GM18858 (cell line): ENCODE measurements around the gene SAG.

ENCODE experiments used
- ATAC-seq: cut with Tn5 transposase; IDR thresholded peaks from one replicate; pipeline ENCODE4 v1.9.1; 2021; ENCODE audit not compliant: unreplicated experiment

SAG gene

GRCh38 chr2:233353769-233354499 lies 46.3 kb downstream of the SAG start, which contains the start of gene DGKD:
Gene DGKD (plus strand): TSS chr2:233354494. CDS start chr2:233354519, 25 bp downstream.
- ATAC-seq, result peak; percentile 32

DNA sequence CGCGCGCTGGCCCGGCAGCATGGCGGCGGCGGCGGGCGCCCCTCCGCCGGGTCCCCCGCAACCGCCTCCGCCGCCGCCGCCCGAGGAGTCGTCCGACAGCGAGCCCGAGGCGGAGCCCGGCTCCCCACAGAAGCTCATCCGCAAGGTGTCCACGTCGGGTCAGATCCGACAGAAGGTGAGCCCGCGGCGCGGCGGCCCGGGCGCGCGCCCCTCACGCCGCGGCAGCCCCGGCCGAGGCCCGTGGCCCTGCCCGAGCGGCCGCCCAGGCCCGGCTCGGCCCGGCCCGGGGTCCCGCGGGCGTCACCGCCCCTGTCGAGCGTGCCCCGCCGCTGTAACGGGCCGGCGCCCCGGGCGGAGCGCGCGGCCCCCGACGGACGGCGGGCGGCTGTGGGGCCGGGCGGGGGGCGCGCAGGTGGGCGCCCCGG lies 46.9 kb downstream of the SAG start:
- ATAC-seq, result peak; percentile 14

- ATAC-seq, result no peak
These were observed 47.5 kb downstream of the SAG start for GRCh38 chr2:233354971-233355574.

DNA sequence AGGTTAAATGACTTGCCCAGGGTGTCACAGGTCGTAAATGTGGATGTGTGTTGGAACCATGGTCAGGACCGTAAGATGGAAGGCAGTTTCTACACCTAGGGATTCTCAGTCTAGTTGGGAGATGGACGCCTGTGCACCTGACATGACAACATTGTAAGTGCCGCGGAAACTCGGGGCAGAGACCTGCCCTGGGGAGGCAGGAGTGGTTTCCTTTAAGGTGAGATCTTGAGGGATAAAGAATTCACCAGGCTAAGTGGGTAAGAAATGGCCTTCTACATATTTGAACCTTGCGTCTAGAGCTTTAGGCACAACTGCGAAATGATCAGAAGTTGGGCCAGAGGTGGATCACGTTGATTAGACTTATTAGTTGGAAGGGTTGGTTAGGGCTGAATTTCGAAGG lies 48.3 kb downstream of the SAG start:
- no peak for ATAC-seq

- ATAC-seq, result no peak
These were observed 49.1 kb downstream of the SAG start for GRCh38 chr2:233356546-233357308.

GRCh38 chr2:233358335-233358734 lies 50.7 kb downstream of the SAG start:
- ATAC-seq, result no peak

DNA sequence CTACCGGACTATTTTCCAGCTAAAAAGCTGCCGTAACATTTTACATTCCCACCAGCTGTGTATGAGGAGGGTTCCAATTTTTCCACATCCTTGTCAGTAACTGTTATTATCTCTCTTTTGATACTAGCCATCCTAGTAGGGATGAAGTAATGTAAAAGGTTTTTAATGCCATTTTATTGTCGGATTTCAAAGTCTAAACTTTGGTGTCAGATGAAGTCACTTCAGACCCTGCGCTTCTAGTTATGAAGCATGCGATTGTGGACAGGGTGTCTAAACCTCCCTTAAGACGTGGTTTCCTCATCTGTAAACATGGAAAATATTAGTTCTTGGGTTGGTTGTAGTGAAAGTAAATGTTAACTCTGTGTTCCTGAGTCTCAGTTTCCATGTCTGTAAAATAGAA lies 51.3 kb downstream of the SAG start:
- no peak for ATAC-seq

DNA sequence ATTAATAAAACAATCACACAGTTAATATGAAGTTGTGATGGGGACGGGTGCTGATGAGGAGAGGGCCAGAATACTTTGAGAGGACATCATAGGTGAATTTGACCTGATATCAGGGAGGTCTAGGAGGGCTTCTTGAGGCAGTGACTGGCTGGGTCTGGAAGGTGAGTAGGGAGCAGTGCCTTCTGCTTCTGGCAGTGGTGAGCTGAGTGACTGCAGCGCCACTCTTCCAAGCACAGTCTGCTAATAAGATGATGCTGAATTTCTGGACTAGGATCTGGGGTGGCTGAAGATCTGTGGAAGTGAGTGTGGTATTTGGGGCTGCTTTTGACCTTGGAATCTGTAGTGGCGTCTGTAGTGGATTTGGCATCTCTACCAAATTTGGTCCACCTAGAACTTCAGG lies 52.2 kb downstream of the SAG start:
- no peak for ATAC-seq

GRCh38 chr2:233360771-233361176 lies 53.2 kb downstream of the SAG start:
- ATAC-seq, result no peak

DNA sequence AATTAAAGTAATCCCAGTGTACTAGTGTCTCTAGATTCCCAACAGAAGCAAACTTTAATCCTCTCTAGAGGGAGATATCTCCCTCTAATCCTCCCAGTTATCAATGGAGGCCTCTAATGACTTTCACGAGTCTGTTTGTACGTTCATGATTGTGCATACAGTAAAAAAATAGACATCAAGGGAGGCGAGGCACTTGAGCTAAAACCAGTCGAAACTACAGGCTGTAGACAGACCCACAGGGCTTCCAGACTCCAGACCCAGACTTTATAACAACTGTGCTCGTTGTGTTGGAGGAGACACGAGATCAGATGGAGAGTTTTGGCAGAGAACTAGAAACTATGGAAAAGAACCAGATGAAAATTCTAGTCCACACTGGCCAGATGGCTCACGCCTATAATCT lies 53.7 kb downstream of the SAG start:
- ATAC-seq, result no peak

DNA sequence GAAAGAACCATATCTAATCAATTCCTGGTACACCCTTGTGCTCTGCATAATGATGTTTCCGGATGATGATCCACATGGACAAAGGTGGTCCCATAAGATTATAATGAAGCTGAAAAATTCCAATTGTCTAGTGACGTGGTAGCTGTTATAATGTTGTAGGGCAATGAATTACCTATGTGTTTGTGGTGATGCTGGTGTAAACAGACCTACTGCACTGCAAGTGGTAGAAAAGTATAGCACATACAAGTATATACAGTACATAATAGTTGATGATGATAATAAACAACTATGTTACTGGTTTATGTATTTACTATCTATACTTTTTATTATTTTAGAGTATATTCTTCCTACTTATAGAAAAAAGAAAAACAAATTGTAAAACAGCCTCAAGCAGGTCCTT lies 55.1 kb downstream of the SAG start:
- no peak for ATAC-seq

- ATAC-seq, result peak; percentile 44
These were observed 56.2 kb downstream of the SAG start for GRCh38 chr2:233363744-233364235.

DNA sequence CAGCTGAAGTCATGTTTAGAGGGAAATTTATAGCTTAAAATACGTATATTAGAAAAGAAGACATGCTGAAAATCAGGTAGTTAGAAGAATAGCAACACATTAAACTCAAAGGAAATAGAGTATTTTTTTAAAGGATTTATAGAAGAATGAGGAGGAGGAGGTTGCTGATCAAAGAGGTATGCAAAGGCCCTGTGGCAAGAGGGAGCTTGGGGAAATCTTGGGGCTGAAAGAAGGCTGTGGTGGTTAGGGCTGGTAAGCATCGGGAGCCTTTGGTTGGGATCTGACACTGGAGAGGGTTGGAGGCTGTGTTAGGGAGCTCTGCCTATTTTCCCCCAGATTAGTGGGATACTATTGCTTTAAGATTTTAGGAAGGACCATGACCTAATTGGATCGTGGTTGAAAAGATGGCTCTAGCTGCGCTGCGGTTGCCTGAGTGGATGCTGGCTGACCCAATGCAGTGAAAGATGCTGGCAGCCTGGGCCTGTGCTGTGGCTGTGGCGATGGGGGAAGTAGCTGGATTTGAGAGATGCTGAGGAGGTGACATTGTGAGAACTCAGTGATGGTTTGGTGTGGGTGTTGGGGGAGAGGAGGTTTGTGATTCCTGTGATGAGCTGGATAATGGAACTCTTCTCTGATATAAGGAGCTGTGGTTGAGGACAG lies 58.4 kb downstream of the SAG start:
- ATAC-seq, result no peak

- no peak for ATAC-seq
These were observed 60.0 kb downstream of the SAG start for GRCh38 chr2:233367586-233367985.

DNA sequence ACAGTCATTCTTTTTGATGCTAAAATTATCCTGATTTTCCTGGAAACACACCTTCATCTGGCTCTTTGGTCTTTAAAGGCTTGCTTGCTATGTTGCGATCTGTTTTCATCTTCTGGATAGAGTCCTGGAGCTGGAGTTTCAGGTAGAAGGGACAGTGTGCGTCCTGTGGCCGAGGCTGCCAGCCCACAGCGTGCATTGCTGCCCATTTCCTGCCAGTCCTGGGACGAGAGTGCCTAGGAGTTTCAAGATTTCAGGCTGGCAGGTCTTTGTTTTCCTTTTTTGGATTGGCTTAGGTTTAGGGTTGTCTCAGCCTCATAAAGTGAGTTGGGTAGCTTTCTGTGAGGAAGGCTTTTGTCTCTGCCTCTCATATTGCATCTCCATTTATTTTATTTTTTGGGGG lies 61.1 kb downstream of the SAG start:
- ATAC-seq, result no peak

DNA sequence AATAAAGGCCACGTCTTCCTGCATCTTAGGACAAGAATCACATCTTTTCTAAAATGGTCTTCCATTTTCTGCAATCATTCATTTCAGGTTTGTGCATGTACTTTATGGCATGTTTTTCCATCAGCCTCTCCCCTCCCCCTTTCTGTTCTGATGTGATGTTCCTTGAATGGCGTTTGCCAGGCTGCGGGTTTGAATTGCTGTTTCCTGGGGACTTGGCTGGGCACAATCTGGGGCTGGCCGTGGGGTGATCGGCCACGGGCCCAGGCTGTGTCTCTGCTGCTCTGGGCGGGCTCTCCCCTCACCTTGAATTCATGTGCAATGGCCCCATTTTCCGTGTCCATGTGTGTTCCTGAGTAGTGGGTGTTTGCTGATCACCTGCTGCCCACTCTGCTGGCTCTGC lies 61.8 kb downstream of the SAG start:
- ATAC-seq, result no peak

GRCh38 chr2:233369897-233370685 lies 62.5 kb downstream of the SAG start:
- no peak for ATAC-seq

- ATAC-seq, result no peak
These were observed 64.0 kb downstream of the SAG start for GRCh38 chr2:233371641-233372040.

GRCh38 chr2:233372855-233373254 lies 65.2 kb downstream of the SAG start:
- ATAC-seq, result no peak

DNA sequence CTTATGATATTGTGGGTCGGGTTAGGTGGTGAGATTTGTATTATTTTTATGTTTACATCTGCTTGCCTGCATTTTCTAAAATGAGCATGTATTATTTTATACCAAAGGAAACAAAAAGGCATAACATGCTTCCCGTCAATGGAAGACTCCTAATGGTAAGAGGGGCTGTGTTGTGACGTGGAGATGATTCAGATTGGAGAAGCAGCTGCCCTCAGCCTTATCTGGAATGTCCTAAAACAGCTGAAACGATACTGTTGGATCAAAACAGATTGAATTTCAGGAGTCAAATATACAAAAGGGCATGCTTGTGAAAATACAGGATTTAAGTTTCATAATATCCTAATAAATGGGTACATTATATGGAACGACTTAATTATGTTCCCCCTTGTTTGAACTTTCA lies 65.7 kb downstream of the SAG start:
- ATAC-seq, result no peak
